GM23338 (cell line): ENCODE measurements around the gene MMP15.

Source experiments
- CREB1 ChIP-seq: fragments of 250-450 bp; sonication (Bioruptor Pico); IDR thresholded peaks from 2 replicates; pipeline ENCODE4 v1.5.0; 2020; ENCODE audit warnings: low read depth, mild to moderate bottlenecking, moderate library complexity
- CTCF ChIP-seq, 2 experiments: fragments of 200-600 bp in 1 of 2; sonication (generic) in 1 of 2; conservative IDR thresholded peaks; 2 replicates each; pipeline versions ENCODE4 v1.5.1 to v1.6.1; 2016 to 2017; ENCODE audit warnings: antibody characterized with exemption in 2 of 2, low read depth in 2 of 2, mild to moderate bottlenecking in 2 of 2, moderate library complexity in 1 of 2
- EZH2 ChIP-seq: fragments of 200-600 bp; sonication (generic); IDR thresholded peaks from one replicate; pipeline ENCODE4 v1.8.0; 2017; ENCODE audit warnings: antibody characterized with exemption, mild to moderate bottlenecking, low read depth; ENCODE audit not compliant: unreplicated experiment
- EZH2phosphoT487 ChIP-seq: fragments of 200-600 bp; sonication (generic); IDR thresholded peaks from one replicate; pipeline ENCODE4 v1.8.1; 2018; ENCODE audit warnings: antibody characterized with exemption; ENCODE audit not compliant: unreplicated experiment
- POLR2AphosphoS5 ChIP-seq: IDR thresholded peaks from 2 replicates; pipeline ENCODE4 v1.6.1; 2016; ENCODE audit warnings: antibody characterized with exemption, low read depth
- REST ChIP-seq: IDR thresholded peaks from one replicate; pipeline ENCODE4 v1.6.1; 2018; ENCODE audit warnings: antibody characterized with exemption; ENCODE audit not compliant: unreplicated experiment
- STAT1 ChIP-seq: IDR thresholded peaks from one replicate; pipeline ENCODE4 v1.6.1; 2016; ENCODE audit warnings: antibody characterized with exemption; ENCODE audit not compliant: unreplicated experiment

- TF ChIP-seq CTCF (conservative IDR thresholded peaks at IDR 0.05; ENCODE audit: low read depth in 2 of 2) (no peak), REST (no peak), STAT1 (no peak), POLR2AphosphoS5 (no peak), CREB1 (CRISPR knock-in tag) (no peak), EZH2 (no peak), EZH2phosphoT487 (no peak)
Observed at GRCh38 chr16:57987441-57988177, 37.9 kb upstream of the MMP15 start.
